Loucy (cell line): ENCODE data around the gene PPDPF.

Experiments used
- CTCF ChIP-seq: fragments of 200-600 bp; sonication (generic); conservative IDR thresholded peaks from 2 replicates; pipeline ENCODE4 v1.5.1; 2014; ENCODE audit warnings: mild to moderate bottlenecking, antibody characterized with exemption, low read length
- EZH2phosphoT487 ChIP-seq: fragments of 200-600 bp; IDR thresholded peaks from 2 replicates; pipeline ENCODE4 v1.6.1; 2018; ENCODE audit warnings: antibody characterized with exemption, mild to moderate bottlenecking, moderate library complexity, borderline replicate concordance

DNA sequence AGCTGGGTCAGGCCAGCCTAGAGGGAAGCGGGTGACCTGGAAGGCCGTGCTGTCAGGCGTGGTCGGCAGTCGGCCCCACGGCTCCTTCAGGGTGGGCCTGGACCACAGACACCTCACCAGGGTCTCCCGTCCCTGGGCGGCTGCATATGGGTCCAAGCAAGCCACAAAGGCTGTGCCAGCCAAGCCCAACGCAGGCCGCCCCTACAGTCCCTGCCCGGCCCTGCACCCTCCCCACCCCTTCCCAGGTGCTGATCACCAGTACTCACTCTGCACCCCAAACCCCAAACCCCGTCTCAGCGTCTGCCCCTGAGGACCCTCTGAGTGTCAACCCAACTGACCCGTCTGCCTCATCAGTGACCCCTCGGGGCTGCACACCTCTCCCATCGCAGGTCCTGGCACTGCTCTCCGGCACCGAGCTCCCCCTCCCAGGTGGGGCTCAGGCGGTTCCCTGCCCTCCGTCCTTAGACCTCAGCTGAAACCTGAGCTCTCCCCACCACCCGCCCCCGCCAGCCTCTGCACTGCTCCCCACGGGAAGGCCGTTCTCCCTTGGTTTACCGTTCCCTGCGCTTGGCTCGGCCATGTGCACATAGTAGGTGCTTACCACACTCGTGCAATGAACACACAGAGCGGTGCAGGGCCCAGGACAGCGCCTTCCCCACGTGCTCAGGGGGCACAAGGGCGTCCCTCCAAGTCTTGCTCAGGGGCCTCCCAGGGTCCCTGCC lies 1.5 kb upstream of the PPDPF start:
- TF ChIP-seq CTCF (no peak), EZH2phosphoT487 (no peak)
